Type B pancreatic cell (in vitro differentiated cells): Measurements from ENCODE around the gene MFGE8. TPM values are rescaled to one million over a fixed set of nuclear protein-coding genes. Genes with fewer than 3 reads are reported as not detected.

ENCODE experiments used
- DNase-seq: peaks from one replicate; pipeline ENCODE4 v3.0.0; 2021; ENCODE audit warnings: mixed read lengths; ENCODE audit not compliant: unreplicated experiment; ENCODE audit errors: extremely low spot score
- H3K27ac Mint-ChIP-seq: 2 replicates; pipeline ENCODE4 v1.8.0; 2021; ENCODE audit warnings: mild to moderate bottlenecking, mixed read lengths
- H3K27me3 Mint-ChIP-seq: 2 replicates; pipeline ENCODE4 v1.8.0; 2021; ENCODE audit warnings: mixed read lengths
- H3K36me3 Mint-ChIP-seq: 2 replicates; pipeline ENCODE4 v1.8.0; 2021; ENCODE audit warnings: mixed read lengths
- H3K4me1 Mint-ChIP-seq: one replicate; pipeline ENCODE4 v1.8.0; 2021; ENCODE audit warnings: mixed read lengths; ENCODE audit not compliant: unreplicated experiment
- H3K4me3 Mint-ChIP-seq: 2 replicates; pipeline ENCODE4 v1.8.0; 2021; ENCODE audit warnings: mild to moderate bottlenecking, mixed read lengths
- H3K9me3 Mint-ChIP-seq: 2 replicates; pipeline ENCODE4 v1.8.0; 2021; ENCODE audit warnings: mixed read lengths
- CTCF ChIP-seq: fragments of 200-600 bp; sonication (generic); conservative IDR thresholded peaks from 2 replicates; pipeline ENCODE4 v1.5.0; 2021; ENCODE audit warnings: antibody characterized with exemption, mild to moderate bottlenecking
- total RNA-seq: library from RNA; stranded (reverse); gene quantifications from 2 replicates; pipeline ENCODE4 v1.2.1, GENCODE V29; 2021; ENCODE audit warnings: low replicate concordance

Gene MFGE8
- total RNA-seq, 1 donor from 2014 or later, result 162 TPM

- no peak for DNase-seq
- H3K36me3 Mint-ChIP-seq, result no peaks in the 10 kb centered on the region
- peaks cover 7% of the 10 kb centered on the region for H3K27me3 Mint-ChIP-seq
- H3K27ac Mint-ChIP-seq, result no peak overlapping the region
- H3K9me3 Mint-ChIP-seq, result no peaks in the 10 kb centered on the region
- no peak for TF ChIP-seq CTCF
- H3K4me3 Mint-ChIP-seq, result no peak overlapping the region
- no peaks in the 10 kb centered on the region for H3K4me1 Mint-ChIP-seq
Measured at GRCh38 chr15:88888719-88889118, 24.5 kb downstream of the MFGE8 start.

GRCh38 chr15:88887068-88887580 is 26.1 kb downstream of the MFGE8 start:
- Mint-ChIP-seq H3K4me1 (no peaks in the 10 kb centered on the region), H3K36me3 (no peaks in the 10 kb centered on the region), H3K27me3 (no peaks in the 10 kb centered on the region), H3K4me3 (no peak overlapping the region), H3K9me3 (no peaks in the 10 kb centered on the region), H3K27ac (no peak overlapping the region)
- no peak for DNase-seq
- no peak for TF ChIP-seq CTCF

- H3K27me3 Mint-ChIP-seq, result no peaks in the 10 kb centered on the region
- H3K4me3 Mint-ChIP-seq, result no peak overlapping the region
- H3K9me3 Mint-ChIP-seq, result no peaks in the 10 kb centered on the region
- DNase-seq, result no peak
- no peaks in the 10 kb centered on the region for H3K4me1 Mint-ChIP-seq
- no peaks in the 10 kb centered on the region for H3K36me3 Mint-ChIP-seq
- no peak for TF ChIP-seq CTCF
- no peak overlapping the region for H3K27ac Mint-ChIP-seq
Measured at GRCh38 chr15:88882785-88883184, 30.4 kb downstream of the MFGE8 start.

GRCh38 chr15:88881775-88882174 is 31.4 kb downstream of the MFGE8 start:
- no peak for TF ChIP-seq CTCF
- no peaks in the 10 kb centered on the region for H3K36me3 Mint-ChIP-seq
- no peak for DNase-seq
- no peak overlapping the region for H3K4me3 Mint-ChIP-seq
- no peak overlapping the region for H3K27ac Mint-ChIP-seq
- no peaks in the 10 kb centered on the region for H3K9me3 Mint-ChIP-seq
- no peaks in the 10 kb centered on the region for H3K4me1 Mint-ChIP-seq
- H3K27me3 Mint-ChIP-seq, result no peaks in the 10 kb centered on the region

GRCh38 chr15:88880944-88881740 is 32.0 kb downstream of the MFGE8 start:
- TF ChIP-seq CTCF, result no peak
- no peaks in the 10 kb centered on the region for H3K27me3 Mint-ChIP-seq
- no peak for DNase-seq
- peaks cover 5% of the 10 kb centered on the region for H3K4me1 Mint-ChIP-seq
- no peaks in the 10 kb centered on the region for H3K36me3 Mint-ChIP-seq
- no peak overlapping the region for H3K27ac Mint-ChIP-seq
- no peak overlapping the region for H3K4me3 Mint-ChIP-seq
- no peaks in the 10 kb centered on the region for H3K9me3 Mint-ChIP-seq
